ENCODE data around the gene LRP8. TPM values are rescaled to one million over a fixed set of nuclear protein-coding genes. Genes with fewer than 3 reads are reported as not detected.

LRP8 gene
- total RNA-seq, 5 donors from 2014 or later (not counting 1 experiment from before 2014, with no cell fraction given), result 8.9 to 21.5 (median 19.8) TPM

DNA sequence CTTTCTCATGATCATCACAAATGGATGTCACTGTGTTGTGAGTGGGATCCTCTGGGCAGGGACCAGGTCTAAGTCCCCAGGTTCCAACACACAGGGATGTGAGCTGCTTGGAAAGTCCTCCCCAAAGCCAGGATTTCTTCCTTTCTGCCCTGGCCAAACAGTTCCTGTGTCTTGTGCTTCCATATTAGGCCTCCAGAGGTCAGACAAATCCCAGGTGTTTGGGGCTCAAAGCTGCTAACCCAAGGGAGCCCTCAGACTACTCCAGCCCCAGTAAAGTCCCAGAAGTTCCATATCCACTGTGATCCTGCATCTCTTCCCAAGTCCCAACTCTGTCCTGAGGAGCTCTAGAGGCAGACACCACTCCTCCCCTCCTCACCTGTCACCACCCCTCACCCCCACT, 61.8 kb downstream of the LRP8 start:
- Mint-ChIP-seq H3K36me3 (peaks cover 38% of the 10 kb centered on the region), H3K4me1 (no peaks in the 10 kb centered on the region), H3K9me3 (no peaks in the 10 kb centered on the region), H3K27ac (no peak overlapping the region), H3K4me3 (no peak overlapping the region), H3K27me3 (no peaks in the 10 kb centered on the region)
- H3K27ac ChIP-seq (ENCODE audit: low read length), result no peak overlapping the region
- H3K4me1 ChIP-seq (ENCODE audit: control insufficient read depth in 1 of 2, extremely low read depth in 1 of 2, insufficient read depth in 2 of 2, low read length in 2 of 2), result no peaks in the 10 kb centered on the region
- ChIA-PET POLR2A (no interaction called here), CTCF (no interaction called here)
- no peaks in the 10 kb centered on the region for H3K9me3 ChIP-seq
- H3K4me3 ChIP-seq (ENCODE audit: control insufficient read depth in 1 of 2, extremely low read depth in 1 of 2, low read length in 1 of 2), result no peak overlapping the region
- DNase-seq, result no peak
- peaks cover 16 to 44% of the 10 kb centered on the region in 2 donors for H3K36me3 ChIP-seq (ENCODE audit: control insufficient read depth in 2 of 2, extremely low read depth in 1 of 2, insufficient read depth in 1 of 2, low read length in 1 of 2)
- ATAC-seq (replicated peaks in 1 of 4), result no peak
- no peaks in the 10 kb centered on the region for H3K27me3 ChIP-seq (replicated peaks in 1 of 2; ENCODE audit: control insufficient read depth in 2 of 2, extremely low read depth in 1 of 2, insufficient read depth in 2 of 2, low read length in 1 of 2)

DNA sequence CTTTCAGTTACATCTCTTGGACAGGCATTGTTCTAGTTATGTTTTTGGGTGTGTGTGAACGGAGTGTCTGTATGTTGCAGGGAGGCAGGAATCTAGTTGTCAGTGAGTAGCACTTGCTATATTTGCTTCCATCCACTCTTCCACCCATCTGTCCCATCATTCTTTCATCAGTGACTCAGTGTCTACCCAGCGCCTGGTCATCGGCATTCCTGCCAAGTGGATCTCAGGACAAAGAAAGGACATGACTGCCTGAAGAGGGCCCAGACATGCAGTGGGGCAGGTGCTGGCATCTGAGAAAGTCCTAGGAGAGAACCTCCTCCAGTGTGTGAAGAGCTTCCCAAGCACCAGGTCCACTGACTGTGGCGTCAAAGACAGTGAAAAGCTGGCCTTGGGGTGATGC, 62.3 kb downstream of the LRP8 start:
- no peaks in the 10 kb centered on the region for H3K9me3 Mint-ChIP-seq
- peaks cover 42% of the 10 kb centered on the region for H3K36me3 Mint-ChIP-seq
- H3K4me3 Mint-ChIP-seq, result no peak overlapping the region
- no peaks in the 10 kb centered on the region for H3K4me1 Mint-ChIP-seq
- Histone ChIP-seq H3K9me3 (no peaks in the 10 kb centered on the region), H3K4me1 (ENCODE audit: control insufficient read depth in 1 of 2, extremely low read depth in 1 of 2, insufficient read depth in 2 of 2, low read length in 2 of 2) (no peaks in the 10 kb centered on the region), H3K27me3 (replicated peaks in 1 of 2; ENCODE audit: control insufficient read depth in 2 of 2, extremely low read depth in 1 of 2, insufficient read depth in 2 of 2, low read length in 1 of 2) (no peaks in the 10 kb centered on the region), H3K36me3 (ENCODE audit: control insufficient read depth in 2 of 2, extremely low read depth in 1 of 2, insufficient read depth in 1 of 2, low read length in 1 of 2) (peaks cover 16 to 49% of the 10 kb centered on the region in 2 donors), H3K4me3 (ENCODE audit: control insufficient read depth in 1 of 2, extremely low read depth in 1 of 2, low read length in 1 of 2) (no peak overlapping the region), H3K27ac (ENCODE audit: low read length) (no peak overlapping the region)
- CTCF ChIA-PET, result no interaction called here
- H3K27ac Mint-ChIP-seq, result no peak overlapping the region
- POLR2A ChIA-PET, result no interaction called here
- DNase-seq (no peak), ATAC-seq (replicated peaks in 1 of 4) (no peak)
- no peaks in the 10 kb centered on the region for H3K27me3 Mint-ChIP-seq
- whole genome bisulfite sequencing (ENCODE audit: insufficient coverage), result 100% methylated on average over 2 of the region's 4 CpGs

DNA sequence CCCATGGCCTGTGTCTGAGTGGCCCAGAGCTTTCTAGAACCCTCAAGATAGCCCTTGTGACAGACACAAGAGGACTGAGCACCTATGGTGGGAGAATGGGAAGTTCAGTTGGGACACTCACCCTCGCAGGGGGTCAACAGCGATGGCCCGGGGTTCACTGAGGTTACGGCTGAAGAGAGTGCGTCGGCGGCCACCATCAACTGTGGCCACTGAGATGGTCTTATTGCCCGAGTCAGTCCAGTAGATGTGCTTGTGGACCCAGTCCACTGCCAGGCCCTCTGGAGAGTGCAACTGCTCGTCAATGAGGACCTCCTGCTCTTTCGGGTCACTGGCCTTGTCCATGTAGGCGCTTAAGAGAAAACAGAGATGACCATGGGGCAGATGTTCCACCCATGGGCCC, 63.8 kb downstream of the LRP8 start:
- peaks cover 43% of the 10 kb centered on the region for H3K36me3 Mint-ChIP-seq
- peaks cover 19 to 51% of the 10 kb centered on the region in 2 donors for H3K36me3 ChIP-seq (ENCODE audit: control insufficient read depth in 2 of 2, extremely low read depth in 1 of 2, insufficient read depth in 1 of 2, low read length in 1 of 2)
- no peak overlapping the region for H3K4me3 Mint-ChIP-seq

DNA sequence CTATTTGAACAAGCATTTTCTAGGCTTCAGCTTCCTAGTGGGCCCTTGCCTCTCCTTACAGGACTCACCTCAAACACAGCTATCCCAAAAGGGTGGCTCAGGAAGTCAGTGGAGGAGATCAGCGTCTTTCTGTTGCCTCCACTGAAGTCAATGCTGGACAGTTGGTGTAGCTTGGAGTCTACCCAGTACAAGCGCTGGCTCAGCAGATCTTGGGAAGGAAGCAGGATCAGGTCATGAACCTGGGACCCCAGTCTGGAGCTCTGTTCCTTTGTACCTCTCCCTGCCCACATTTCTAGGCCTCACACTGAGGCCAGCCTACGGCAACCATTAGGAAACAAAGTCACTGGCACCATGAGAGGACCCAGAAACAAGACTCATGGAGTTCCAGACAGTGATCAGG, 65.9 kb downstream of the LRP8 start:
- WGBS (ENCODE audit: insufficient coverage), result 92% methylated on average over 2 of the region's 3 CpGs
- no peak overlapping the region for H3K27ac Mint-ChIP-seq
- H3K9me3 Mint-ChIP-seq, result no peaks in the 10 kb centered on the region
- H3K4me1 Mint-ChIP-seq, result no peaks in the 10 kb centered on the region
- Histone ChIP-seq H3K4me1 (ENCODE audit: control insufficient read depth in 1 of 2, extremely low read depth in 1 of 2, insufficient read depth in 2 of 2, low read length in 2 of 2) (no peaks in the 10 kb centered on the region), H3K4me3 (ENCODE audit: control insufficient read depth in 1 of 2, extremely low read depth in 1 of 2, low read length in 1 of 2) (no peak overlapping the region), H3K27ac (ENCODE audit: low read length) (no peak overlapping the region), H3K36me3 (ENCODE audit: control insufficient read depth in 2 of 2, extremely low read depth in 1 of 2, insufficient read depth in 1 of 2, low read length in 1 of 2) (peaks cover 19 to 53% of the 10 kb centered on the region in 2 donors), H3K27me3 (replicated peaks in 1 of 2; ENCODE audit: control insufficient read depth in 2 of 2, extremely low read depth in 1 of 2, insufficient read depth in 2 of 2, low read length in 1 of 2) (no peaks in the 10 kb centered on the region), H3K9me3 (no peaks in the 10 kb centered on the region)
- ChIA-PET POLR2A (no interaction called here), CTCF (interaction anchor here in 1 of 2 donors (0.9 kb wide), 1 partner anchor 16 kb away, joined by 3 read pairs; no protein-coding TSS in a partner anchor)
- DNase-seq, result no peak
- peaks cover 48% of the 10 kb centered on the region for H3K36me3 Mint-ChIP-seq
- H3K4me3 Mint-ChIP-seq, result no peak overlapping the region
- no peak for ATAC-seq (replicated peaks in 1 of 4)
- no peaks in the 10 kb centered on the region for H3K27me3 Mint-ChIP-seq

More for the DNA sequence above, 63.8 kb downstream of the LRP8 start:
- H3K27ac Mint-ChIP-seq, result no peak overlapping the region
- Histone ChIP-seq H3K27ac (ENCODE audit: low read length) (no peak overlapping the region), H3K9me3 (no peaks in the 10 kb centered on the region), H3K4me1 (ENCODE audit: control insufficient read depth in 1 of 2, extremely low read depth in 1 of 2, insufficient read depth in 2 of 2, low read length in 2 of 2) (no peaks in the 10 kb centered on the region), H3K4me3 (ENCODE audit: control insufficient read depth in 1 of 2, extremely low read depth in 1 of 2, low read length in 1 of 2) (no peak overlapping the region), H3K27me3 (replicated peaks in 1 of 2; ENCODE audit: control insufficient read depth in 2 of 2, extremely low read depth in 1 of 2, insufficient read depth in 2 of 2, low read length in 1 of 2) (no peaks in the 10 kb centered on the region)
- ATAC-seq (replicated peaks in 1 of 4), result no peak
- DNase-seq, result no peak
- no peaks in the 10 kb centered on the region for H3K4me1 Mint-ChIP-seq
- ChIA-PET CTCF (no interaction called here), POLR2A (no interaction called here)
- over 99% methylated on average over 11 of the region's 11 CpGs for WGBS (ENCODE audit: insufficient coverage)
- no peaks in the 10 kb centered on the region for H3K9me3 Mint-ChIP-seq
- H3K27me3 Mint-ChIP-seq, result no peaks in the 10 kb centered on the region

DNA sequence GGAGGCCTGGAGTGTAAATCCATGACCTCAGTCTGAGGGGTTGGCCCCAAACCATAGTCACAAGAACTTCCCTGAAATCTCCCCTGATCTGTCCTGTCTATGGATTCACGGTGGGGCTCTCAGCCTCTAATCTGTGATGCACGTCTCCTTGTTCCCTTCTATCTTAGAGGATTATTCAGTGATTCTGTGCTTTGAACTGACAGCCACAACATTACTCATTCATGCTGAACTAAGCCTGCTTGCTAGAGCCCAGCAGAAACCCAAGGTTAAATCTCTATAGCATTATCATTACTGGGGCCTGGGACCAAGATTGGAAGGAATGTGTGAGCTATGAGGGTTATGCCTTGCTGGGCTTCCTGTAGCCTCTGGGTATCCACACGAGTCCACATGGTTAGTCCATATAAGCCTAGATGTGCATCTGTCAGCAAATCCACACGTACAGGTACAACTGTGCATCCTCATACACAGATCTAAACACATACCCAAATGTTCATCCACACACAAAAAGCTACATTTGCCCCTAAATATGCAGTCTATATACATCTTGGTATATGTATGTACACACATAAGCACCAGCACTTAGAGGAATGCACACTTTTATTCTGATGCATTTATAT, 67.1 kb downstream of the LRP8 start:
- POLR2A ChIA-PET, result no interaction called here
- no peaks in the 10 kb centered on the region for H3K4me1 ChIP-seq (ENCODE audit: control insufficient read depth in 1 of 2, extremely low read depth in 1 of 2, insufficient read depth in 2 of 2, low read length in 2 of 2)
- CTCF ChIA-PET, result no interaction called here
- H3K27me3 ChIP-seq (replicated peaks in 1 of 2; ENCODE audit: control insufficient read depth in 2 of 2, extremely low read depth in 1 of 2, insufficient read depth in 2 of 2, low read length in 1 of 2), result no peaks in the 10 kb centered on the region
- no peak overlapping the region for H3K27ac Mint-ChIP-seq
- ATAC-seq (replicated peaks in 1 of 4) (no peak), DNase-seq (no peak)
- no peak overlapping the region for H3K4me3 Mint-ChIP-seq
- H3K4me3 ChIP-seq (ENCODE audit: control insufficient read depth in 1 of 2, extremely low read depth in 1 of 2, low read length in 1 of 2), result no peak overlapping the region
- 100% methylated on average over 1 of the region's 4 CpGs for WGBS (ENCODE audit: insufficient coverage)
- peaks cover 19 to 48% of the 10 kb centered on the region in 2 donors for H3K36me3 ChIP-seq (ENCODE audit: control insufficient read depth in 2 of 2, extremely low read depth in 1 of 2, insufficient read depth in 1 of 2, low read length in 1 of 2)
- no peaks in the 10 kb centered on the region for H3K9me3 Mint-ChIP-seq
- H3K36me3 Mint-ChIP-seq, result peaks cover 40% of the 10 kb centered on the region
- no peaks in the 10 kb centered on the region for H3K9me3 ChIP-seq
- H3K4me1 Mint-ChIP-seq, result no peaks in the 10 kb centered on the region
- H3K27ac ChIP-seq (ENCODE audit: low read length), result no peak overlapping the region
- H3K27me3 Mint-ChIP-seq, result no peaks in the 10 kb centered on the region

DNA sequence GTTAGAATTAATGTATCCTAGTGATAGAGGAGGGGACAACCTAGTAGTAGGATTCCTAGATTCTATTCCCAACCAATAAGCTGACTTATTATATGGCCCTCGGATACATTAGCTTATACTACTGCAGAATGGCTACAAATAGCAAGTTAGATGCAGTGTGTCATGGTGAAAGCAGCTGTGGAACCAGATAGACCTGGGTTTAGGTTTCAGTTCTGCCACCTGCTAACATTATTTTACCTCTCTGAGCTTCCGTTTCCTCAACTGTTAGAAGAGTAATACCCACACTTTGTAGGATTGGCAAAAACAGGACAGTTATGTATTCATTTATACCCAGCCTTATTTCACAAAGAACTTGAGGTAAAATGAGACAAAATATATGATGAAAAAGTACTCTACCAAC, 67.9 kb downstream of the LRP8 start:
- H3K4me1 ChIP-seq (ENCODE audit: control insufficient read depth in 1 of 2, extremely low read depth in 1 of 2, insufficient read depth in 2 of 2, low read length in 2 of 2), result no peaks in the 10 kb centered on the region
- DNase-seq (no peak), ATAC-seq (replicated peaks in 1 of 4) (no peak)
- H3K27me3 ChIP-seq (replicated peaks in 1 of 2; ENCODE audit: control insufficient read depth in 2 of 2, extremely low read depth in 1 of 2, insufficient read depth in 2 of 2, low read length in 1 of 2), result no peaks in the 10 kb centered on the region
- no peak overlapping the region for H3K4me3 Mint-ChIP-seq
- H3K27ac ChIP-seq (ENCODE audit: low read length), result no peak overlapping the region
- peaks cover 19 to 46% of the 10 kb centered on the region in 2 donors for H3K36me3 ChIP-seq (ENCODE audit: control insufficient read depth in 2 of 2, extremely low read depth in 1 of 2, insufficient read depth in 1 of 2, low read length in 1 of 2)
- no peaks in the 10 kb centered on the region for H3K27me3 Mint-ChIP-seq
- CTCF ChIA-PET, result no interaction called here
- no CpG with 5 or more reads among the region's 2 CpGs for WGBS (ENCODE audit: insufficient coverage)
- POLR2A ChIA-PET, result no interaction called here
- H3K4me1 Mint-ChIP-seq, result no peaks in the 10 kb centered on the region
- peaks cover 32% of the 10 kb centered on the region for H3K36me3 Mint-ChIP-seq
- no peak overlapping the region for H3K4me3 ChIP-seq (ENCODE audit: control insufficient read depth in 1 of 2, extremely low read depth in 1 of 2, low read length in 1 of 2)
- H3K9me3 Mint-ChIP-seq, result no peaks in the 10 kb centered on the region
- no peaks in the 10 kb centered on the region for H3K9me3 ChIP-seq
- H3K27ac Mint-ChIP-seq, result no peak overlapping the region

DNA sequence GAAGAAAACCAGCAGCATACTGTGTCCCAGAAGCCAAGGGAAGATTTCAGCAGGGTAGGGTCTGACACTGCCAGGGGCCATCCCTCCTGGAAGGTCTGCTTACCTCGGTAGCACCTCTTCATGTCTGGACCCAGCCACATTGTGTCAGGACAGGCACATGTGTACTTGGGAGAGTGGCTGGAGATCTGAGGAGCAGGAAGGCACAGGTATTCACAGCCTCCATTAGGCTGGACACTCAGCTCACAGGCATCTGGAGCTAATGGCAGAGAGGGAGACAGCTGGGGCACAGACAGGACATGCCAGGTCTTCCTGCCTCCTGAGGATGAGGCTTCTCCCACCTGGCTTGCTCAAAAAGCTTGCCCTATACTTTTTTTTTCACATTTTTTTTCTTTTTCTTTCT, 69.7 kb downstream of the LRP8 start:
- Mint-ChIP-seq H3K4me1 (no peaks in the 10 kb centered on the region), H3K27ac (no peak overlapping the region), H3K27me3 (no peaks in the 10 kb centered on the region), H3K36me3 (peaks cover 26% of the 10 kb centered on the region), H3K4me3 (no peak overlapping the region), H3K9me3 (no peaks in the 10 kb centered on the region)
- POLR2A ChIA-PET, result no interaction called here
- WGBS (ENCODE audit: insufficient coverage), result no CpG with 5 or more reads among the region's 1 CpG
- Histone ChIP-seq H3K27ac (ENCODE audit: low read length) (no peak overlapping the region), H3K9me3 (no peaks in the 10 kb centered on the region), H3K27me3 (replicated peaks in 1 of 2; ENCODE audit: control insufficient read depth in 2 of 2, extremely low read depth in 1 of 2, insufficient read depth in 2 of 2, low read length in 1 of 2) (no peaks in the 10 kb centered on the region), H3K4me3 (ENCODE audit: control insufficient read depth in 1 of 2, extremely low read depth in 1 of 2, low read length in 1 of 2) (no peak overlapping the region), H3K4me1 (ENCODE audit: control insufficient read depth in 1 of 2, extremely low read depth in 1 of 2, insufficient read depth in 2 of 2, low read length in 2 of 2) (no peaks in the 10 kb centered on the region), H3K36me3 (ENCODE audit: control insufficient read depth in 2 of 2, extremely low read depth in 1 of 2, insufficient read depth in 1 of 2, low read length in 1 of 2) (peaks cover 8 to 30% of the 10 kb centered on the region in 2 donors)
- ATAC-seq (replicated peaks in 1 of 4) (no peak), DNase-seq (no peak)
- CTCF ChIA-PET, result no interaction called here
